Measurements from ENCODE around the gene MYH8. TPM values are rescaled to one million over a fixed set of nuclear protein-coding genes. Genes with fewer than 3 reads are reported as not detected.

Gene MYH8
- total and polyA plus RNA-seq, 10 of the 15 experiments (the other 5 are each of a cell fraction or from before 2014, with no cell fraction given) = 0.01 to 0.03 TPM; not detected in 8

DNA sequence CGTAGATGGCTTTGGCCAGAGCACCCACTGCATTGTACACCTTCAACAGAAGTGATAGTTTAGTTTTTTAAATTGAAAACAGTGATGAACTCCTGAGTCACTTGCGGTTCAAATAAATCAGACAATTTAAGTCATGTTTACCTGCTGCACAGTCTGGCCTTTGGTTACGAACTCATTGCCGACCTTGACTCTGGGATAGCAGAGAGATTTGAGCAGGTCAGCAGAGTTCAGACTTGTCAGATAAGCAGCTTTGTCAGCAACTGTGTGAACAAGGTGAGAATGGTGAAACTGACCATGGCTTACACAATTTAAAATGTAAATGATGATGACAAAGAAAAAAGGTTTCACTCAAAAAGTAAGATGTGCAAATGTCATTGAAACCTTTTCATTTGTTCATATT, 38.3 kb upstream of the MYH8 start:
- FAIRE-seq (no peak), DNase-seq (ENCODE audit: low read depth, low spot score) (no peak), ATAC-seq (no peak)
- H3K27me3 ChIP-seq (replicated peaks in 1 of 2; ENCODE audit: control insufficient read depth in 2 of 2, insufficient read depth in 2 of 2, low read length in 1 of 2) = no peaks in the 10 kb centered on the region; a peak in 1 of 4 replicates
- ChIA-PET SMC1A (ENCODE audit: uncharacterized antibody, unreplicated experiment) (no interaction called here), RAD21 (ENCODE audit: unreplicated experiment) (no interaction called here), CTCF (no interaction called here), POLR2A (no interaction called here)
- H2AFZ ChIP-seq (ENCODE audit: control insufficient read depth, low read depth, low read length) = no peak overlapping the region
- H3K27ac ChIP-seq (ENCODE audit: control insufficient read depth, insufficient read depth) = no peak overlapping the region
- no peaks in the 10 kb centered on the region for H4K20me1 ChIP-seq (ENCODE audit: control insufficient read depth, insufficient read depth)
- H3K9ac ChIP-seq (ENCODE audit: control insufficient read depth, insufficient read depth, low read length) = no peak overlapping the region
- 46% methylated on average over 4 of the region's 4 CpGs for WGBS (ENCODE audit: insufficient coverage, insufficient replicate concordance, low lambda C conversion rate, missing lambda C conversion rate)
- BruUV-seq (replicated peaks) = no TSS peak
- intact Hi-C loops (cut with micrococcal nuclease; ENCODE audit: unreplicated experiment) (no loop called here), in situ Hi-C loops (cut with MboI) (no loop called here)
- H3K79me2 ChIP-seq (ENCODE audit: control insufficient read depth, insufficient read depth, low read length) = no peaks in the 10 kb centered on the region
- H3K4me1 ChIP-seq (ENCODE audit: control insufficient read depth, insufficient read depth, low read length) = no peaks in the 10 kb centered on the region
- no peaks in the 10 kb centered on the region for H3K36me3 ChIP-seq (ENCODE audit: control insufficient read depth in 2 of 2, insufficient read depth in 2 of 2, low read length in 1 of 2)
- H3K9me3 ChIP-seq (replicated peaks; ENCODE audit: control insufficient read depth, insufficient read depth, low read length) = no peaks in the 10 kb centered on the region
- H3K4me2 ChIP-seq (ENCODE audit: control insufficient read depth, insufficient read depth) = no peak overlapping the region
- H3K4me3 ChIP-seq = no peak overlapping the region
- TF ChIP-seq BACH1 (IDR thresholded peaks at IDR 0.05; ENCODE audit: borderline replicate concordance) = no peak
- TF ChIP-seq SMARCA5 (IDR thresholded peaks at IDR 0.05) = no peak
- TF ChIP-seq SIX5 (IDR thresholded peaks at IDR 0.05; ENCODE audit: low read depth, low read length, severe bottlenecking) = no peak
- TF ChIP-seq, protein P1, sequence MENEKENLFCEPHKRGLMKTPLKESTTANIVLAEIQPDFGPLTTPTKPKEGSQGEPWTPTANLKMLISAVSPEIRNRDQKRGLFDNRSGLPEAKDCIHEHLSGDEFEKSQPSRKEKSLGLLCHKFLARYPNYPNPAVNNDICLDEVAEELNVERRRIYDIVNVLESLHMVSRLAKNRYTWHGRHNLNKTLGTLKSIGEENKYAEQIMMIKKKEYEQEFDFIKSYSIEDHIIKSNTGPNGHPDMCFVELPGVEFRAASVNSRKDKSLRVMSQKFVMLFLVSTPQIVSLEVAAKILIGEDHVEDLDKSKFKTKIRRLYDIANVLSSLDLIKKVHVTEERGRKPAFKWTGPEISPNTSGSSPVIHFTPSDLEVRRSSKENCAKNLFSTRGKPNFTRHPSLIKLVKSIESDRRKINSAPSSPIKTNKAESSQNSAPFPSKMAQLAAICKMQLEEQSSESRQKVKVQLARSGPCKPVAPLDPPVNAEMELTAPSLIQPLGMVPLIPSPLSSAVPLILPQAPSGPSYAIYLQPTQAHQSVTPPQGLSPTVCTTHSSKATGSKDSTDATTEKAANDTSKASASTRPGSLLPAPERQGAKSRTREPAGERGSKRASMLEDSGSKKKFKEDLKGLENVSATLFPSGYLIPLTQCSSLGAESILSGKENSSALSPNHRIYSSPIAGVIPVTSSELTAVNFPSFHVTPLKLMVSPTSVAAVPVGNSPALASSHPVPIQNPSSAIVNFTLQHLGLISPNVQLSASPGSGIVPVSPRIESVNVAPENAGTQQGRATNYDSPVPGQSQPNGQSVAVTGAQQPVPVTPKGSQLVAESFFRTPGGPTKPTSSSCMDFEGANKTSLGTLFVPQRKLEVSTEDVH (IDR thresholded peaks at IDR 0.05; ENCODE audit: low read depth, partially characterized antibody) = no peak
- TF ChIP-seq RB1 (IDR thresholded peaks at IDR 0.05; ENCODE audit: borderline replicate concordance) = no peak
- TF ChIP-seq SMAD1 (IDR thresholded peaks at IDR 0.05; ENCODE audit: low read depth, partially characterized antibody) = no peak
- no peak for TF ChIP-seq POLR2A (IDR thresholded peaks at IDR 0.05; ENCODE audit: low read depth, low read length)
- no peak for TF ChIP-seq MTA2 (IDR thresholded peaks at IDR 0.05; ENCODE audit: low read depth)
- TF ChIP-seq, protein P2, sequence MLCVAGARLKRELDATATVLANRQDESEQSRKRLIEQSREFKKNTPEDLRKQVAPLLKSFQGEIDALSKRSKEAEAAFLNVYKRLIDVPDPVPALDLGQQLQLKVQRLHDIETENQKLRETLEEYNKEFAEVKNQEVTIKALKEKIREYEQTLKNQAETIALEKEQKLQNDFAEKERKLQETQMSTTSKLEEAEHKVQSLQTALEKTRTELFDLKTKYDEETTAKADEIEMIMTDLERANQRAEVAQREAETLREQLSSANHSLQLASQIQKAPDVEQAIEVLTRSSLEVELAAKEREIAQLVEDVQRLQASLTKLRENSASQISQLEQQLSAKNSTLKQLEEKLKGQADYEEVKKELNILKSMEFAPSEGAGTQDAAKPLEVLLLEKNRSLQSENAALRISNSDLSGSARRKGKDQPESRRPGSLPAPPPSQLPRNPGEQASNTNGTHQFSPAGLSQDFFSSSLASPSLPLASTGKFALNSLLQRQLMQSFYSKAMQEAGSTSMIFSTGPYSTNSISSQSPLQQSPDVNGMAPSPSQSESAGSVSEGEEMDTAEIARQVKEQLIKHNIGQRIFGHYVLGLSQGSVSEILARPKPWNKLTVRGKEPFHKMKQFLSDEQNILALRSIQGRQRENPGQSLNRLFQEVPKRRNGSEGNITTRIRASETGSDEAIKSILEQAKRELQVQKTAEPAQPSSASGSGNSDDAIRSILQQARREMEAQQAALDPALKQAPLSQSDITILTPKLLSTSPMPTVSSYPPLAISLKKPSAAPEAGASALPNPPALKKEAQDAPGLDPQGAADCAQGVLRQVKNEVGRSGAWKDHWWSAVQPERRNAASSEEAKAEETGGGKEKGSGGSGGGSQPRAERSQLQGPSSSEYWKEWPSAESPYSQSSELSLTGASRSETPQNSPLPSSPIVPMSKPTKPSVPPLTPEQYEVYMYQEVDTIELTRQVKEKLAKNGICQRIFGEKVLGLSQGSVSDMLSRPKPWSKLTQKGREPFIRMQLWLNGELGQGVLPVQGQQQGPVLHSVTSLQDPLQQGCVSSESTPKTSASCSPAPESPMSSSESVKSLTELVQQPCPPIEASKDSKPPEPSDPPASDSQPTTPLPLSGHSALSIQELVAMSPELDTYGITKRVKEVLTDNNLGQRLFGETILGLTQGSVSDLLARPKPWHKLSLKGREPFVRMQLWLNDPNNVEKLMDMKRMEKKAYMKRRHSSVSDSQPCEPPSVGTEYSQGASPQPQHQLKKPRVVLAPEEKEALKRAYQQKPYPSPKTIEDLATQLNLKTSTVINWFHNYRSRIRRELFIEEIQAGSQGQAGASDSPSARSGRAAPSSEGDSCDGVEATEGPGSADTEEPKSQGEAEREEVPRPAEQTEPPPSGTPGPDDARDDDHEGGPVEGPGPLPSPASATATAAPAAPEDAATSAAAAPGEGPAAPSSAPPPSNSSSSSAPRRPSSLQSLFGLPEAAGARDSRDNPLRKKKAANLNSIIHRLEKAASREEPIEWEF (IDR thresholded peaks at IDR 0.05; ENCODE audit: insufficient replicate concordance, low read depth, low read length) = no peak
- no peak for TF ChIP-seq NR2C1 (IDR thresholded peaks at IDR 0.05)
